Tibial nerve (tissue), 3 donors: ENCODE measurements around the gene CD163L1.

Experiments used
- POLR2A ChIP-seq, 2 donors: fragments of 450-650 bp; IDR thresholded peaks; one replicate each; pipeline ENCODE4 v1.6.1; 2017; ENCODE audit warnings: antibody characterized with exemption in 2 of 2, mild to moderate bottlenecking in 2 of 2, moderate library complexity in 2 of 2
- TF ChIP-seq, protein P1 (sequence below), 5 experiments: fragments of 200-600 bp in 3 of 5; fragments of 450-650 bp in 2 of 5; sonication (generic) in 3 of 5; IDR thresholded peaks; one replicate each; pipeline ENCODE4 v1.5.1; 2016 to 2019; ENCODE audit warnings: antibody characterized with exemption in 5 of 5, mild to moderate bottlenecking in 3 of 5, moderate library complexity in 2 of 5

DNA sequence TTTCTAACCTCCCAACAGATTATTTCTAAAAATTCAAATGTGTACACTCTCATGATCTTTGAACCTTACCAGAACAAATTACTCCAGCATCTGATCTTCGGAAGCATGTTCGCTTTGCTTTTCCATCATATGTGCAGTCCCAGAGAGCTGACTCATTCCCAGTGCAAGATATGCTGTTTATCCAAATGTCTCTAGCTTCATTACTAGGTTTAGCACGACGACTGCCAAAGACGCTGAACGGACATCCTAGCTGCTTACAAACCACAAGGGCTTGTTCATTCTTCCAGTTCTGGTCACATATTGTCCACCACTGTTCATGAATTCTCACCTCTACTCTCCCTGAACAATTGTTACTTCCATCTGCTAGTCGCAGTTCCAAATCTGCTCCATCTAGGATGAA is 40.5 kb downstream of the CD163L1 start:
- TF ChIP-seq, protein P1, sequence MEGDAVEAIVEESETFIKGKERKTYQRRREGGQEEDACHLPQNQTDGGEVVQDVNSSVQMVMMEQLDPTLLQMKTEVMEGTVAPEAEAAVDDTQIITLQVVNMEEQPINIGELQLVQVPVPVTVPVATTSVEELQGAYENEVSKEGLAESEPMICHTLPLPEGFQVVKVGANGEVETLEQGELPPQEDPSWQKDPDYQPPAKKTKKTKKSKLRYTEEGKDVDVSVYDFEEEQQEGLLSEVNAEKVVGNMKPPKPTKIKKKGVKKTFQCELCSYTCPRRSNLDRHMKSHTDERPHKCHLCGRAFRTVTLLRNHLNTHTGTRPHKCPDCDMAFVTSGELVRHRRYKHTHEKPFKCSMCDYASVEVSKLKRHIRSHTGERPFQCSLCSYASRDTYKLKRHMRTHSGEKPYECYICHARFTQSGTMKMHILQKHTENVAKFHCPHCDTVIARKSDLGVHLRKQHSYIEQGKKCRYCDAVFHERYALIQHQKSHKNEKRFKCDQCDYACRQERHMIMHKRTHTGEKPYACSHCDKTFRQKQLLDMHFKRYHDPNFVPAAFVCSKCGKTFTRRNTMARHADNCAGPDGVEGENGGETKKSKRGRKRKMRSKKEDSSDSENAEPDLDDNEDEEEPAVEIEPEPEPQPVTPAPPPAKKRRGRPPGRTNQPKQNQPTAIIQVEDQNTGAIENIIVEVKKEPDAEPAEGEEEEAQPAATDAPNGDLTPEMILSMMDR (IDR thresholded peaks at IDR 0.05): no peak
- no peak for TF ChIP-seq POLR2A (IDR thresholded peaks at IDR 0.05)
